Measurements from ENCODE around the gene NRP2. TPM values are rescaled to one million over a fixed set of nuclear protein-coding genes. Genes with fewer than 3 reads are reported as not detected.

Gene NRP2
- total RNA-seq, 4 donors from 2014 or later = 35.9 to 156 (median 114) TPM

DNA sequence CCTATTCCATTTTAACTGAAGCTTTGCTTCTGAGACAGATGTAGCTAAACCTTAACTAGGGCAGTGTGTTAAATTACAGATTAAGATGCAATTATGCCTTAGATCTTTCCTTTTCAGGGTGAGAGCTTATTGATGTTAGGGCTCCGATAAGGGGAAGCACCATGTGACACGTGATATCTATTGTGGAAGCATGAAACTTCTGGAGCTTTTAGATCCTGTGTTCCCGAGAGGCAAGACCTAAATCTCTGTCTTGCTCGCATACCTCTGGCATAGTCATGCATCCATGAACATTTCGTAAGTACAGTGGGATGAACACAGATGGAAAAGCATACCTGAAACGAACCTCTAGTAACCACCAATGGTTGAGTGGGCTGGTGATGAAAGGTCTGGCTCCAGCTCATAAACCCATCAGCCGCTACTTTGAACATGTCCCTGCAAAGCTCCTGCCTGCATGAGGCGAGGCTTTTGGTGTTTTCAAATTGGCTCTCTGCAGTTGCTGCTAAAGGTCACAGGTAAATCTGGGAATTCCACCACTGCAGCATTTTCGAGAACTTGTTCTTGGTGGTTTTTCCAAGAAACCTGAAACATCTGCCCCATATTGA, 3.7 kb upstream of the NRP2 start:
- no peaks in the 10 kb centered on the region for H3K27me3 ChIP-seq
- intact Hi-C loops (cut with DNase I; ENCODE audit: low total_unique reads) = no loop called here
- no peaks in the 10 kb centered on the region for H3K4me1 ChIP-seq
- H3K4me3 ChIP-seq = no peak overlapping the region
- DNase-seq = no peak
- TF ChIP-seq CTCF (IDR thresholded peaks at IDR 0.05) (no peak), POLR2A (IDR thresholded peaks at IDR 0.05) (no peak)
- no peak overlapping the region for H3K27ac ChIP-seq
- no peaks in the 10 kb centered on the region for H3K36me3 ChIP-seq
- no peaks in the 10 kb centered on the region for H3K9me3 ChIP-seq

DNA sequence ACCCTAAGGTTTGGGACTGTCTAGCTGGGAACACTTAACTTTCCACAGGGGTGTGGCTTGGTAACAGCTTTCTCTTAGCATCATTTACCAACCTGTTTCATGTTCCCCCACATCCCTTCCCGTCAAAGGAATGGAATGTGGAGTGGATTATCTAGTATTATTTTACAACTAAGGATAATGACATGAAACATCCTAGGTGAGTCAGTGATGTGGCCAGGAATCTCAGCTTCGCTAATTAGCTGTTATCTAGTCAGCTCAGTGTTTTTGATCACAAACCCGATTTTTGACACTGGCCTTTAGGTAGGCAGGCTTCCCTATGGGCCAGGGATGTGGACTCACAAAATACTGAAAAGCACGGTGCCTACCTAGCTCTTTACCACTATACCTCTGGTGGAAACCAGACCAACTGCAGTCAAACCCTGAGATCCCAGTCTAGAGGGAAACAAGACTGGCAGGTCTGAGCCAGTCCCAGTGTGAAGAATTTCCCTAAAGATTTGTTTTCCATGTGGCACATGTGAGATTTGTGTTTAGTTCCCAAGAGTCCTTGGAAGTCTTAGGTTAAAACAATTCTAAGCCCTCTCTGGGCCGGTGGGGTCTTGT, 2.8 kb upstream of the NRP2 start:
- Histone ChIP-seq H3K36me3 (no peaks in the 10 kb centered on the region), H3K27me3 (no peaks in the 10 kb centered on the region), H3K9me3 (no peaks in the 10 kb centered on the region), H3K27ac (no peak overlapping the region), H3K4me3 (no peak overlapping the region), H3K4me1 (no peaks in the 10 kb centered on the region)
- intact Hi-C loops (cut with DNase I; ENCODE audit: low total_unique reads) = loop anchor here (10.0 kb wide), 1 partner anchor 75 kb away; no protein-coding TSS in a partner anchor
- no peak for DNase-seq
- TF ChIP-seq POLR2A (IDR thresholded peaks at IDR 0.05) (no peak), CTCF (IDR thresholded peaks at IDR 0.05) (no peak)

GRCh38 chr2:205680067-205680466, 2.2 kb upstream of the NRP2 start:
- no peaks in the 10 kb centered on the region for H3K9me3 ChIP-seq
- TF ChIP-seq CTCF (IDR thresholded peaks at IDR 0.05) (peak; percentile 54 to 69 (median 62)), POLR2A (IDR thresholded peaks at IDR 0.05) (no peak)
- H3K27me3 ChIP-seq = no peaks in the 10 kb centered on the region
- no peaks in the 10 kb centered on the region for H3K36me3 ChIP-seq
- H3K4me3 ChIP-seq = no peak overlapping the region
- intact Hi-C loops (cut with DNase I; ENCODE audit: low total_unique reads) = loop anchor here (10.0 kb wide), 1 partner anchor 75 kb away; no protein-coding TSS in a partner anchor
- peak; percentile 51 to 73 for DNase-seq
- no peaks in the 10 kb centered on the region for H3K4me1 ChIP-seq
- H3K27ac ChIP-seq = peak overlapping the region; percentile 98

- H3K36me3 ChIP-seq = no peaks in the 10 kb centered on the region
- H3K27ac ChIP-seq = peak overlapping the region; percentile 98
- no peaks in the 10 kb centered on the region for H3K27me3 ChIP-seq
- H3K9me3 ChIP-seq = no peaks in the 10 kb centered on the region
- TF ChIP-seq CTCF (IDR thresholded peaks at IDR 0.05) (no peak), POLR2A (IDR thresholded peaks at IDR 0.05) (no peak)
- no peak overlapping the region for H3K4me3 ChIP-seq
- no peak for DNase-seq
- intact Hi-C loops (cut with DNase I; ENCODE audit: low total_unique reads) = loop anchor here (10.0 kb wide), 1 partner anchor 74 kb away; no protein-coding TSS in a partner anchor
- H3K4me1 ChIP-seq = no peaks in the 10 kb centered on the region
Measured at GRCh38 chr2:205680903-205681302, 1.4 kb upstream of the NRP2 start.
